Erythroblast (primary cell): Measurements from ENCODE around the gene MYBPC3.

Experiments used
- GATA1 ChIP-seq: IDR thresholded peaks from 2 replicates; pipeline ENCODE4 v1.6.1; 2011; ENCODE audit warnings: low read depth, mild to moderate bottlenecking, control low read depth, low read length, moderate library complexity
- POLR2A ChIP-seq: IDR thresholded peaks from 2 replicates; pipeline ENCODE4 v1.6.1; 2011; ENCODE audit warnings: mild to moderate bottlenecking, low read length

GRCh38 chr11:47318166-47318565, 34.3 kb downstream of the MYBPC3 start:
- TF ChIP-seq POLR2A (no peak), GATA1 (no peak)
